GM18511 (cell line): ENCODE data around the gene GRM6.

Experiments
- ATAC-seq: cut with Tn5 transposase; IDR thresholded peaks from one replicate; pipeline ENCODE4 v1.9.1; 2021; ENCODE audit warnings: mild to moderate bottlenecking, moderate library complexity; ENCODE audit not compliant: unreplicated experiment

Gene GRM6

DNA sequence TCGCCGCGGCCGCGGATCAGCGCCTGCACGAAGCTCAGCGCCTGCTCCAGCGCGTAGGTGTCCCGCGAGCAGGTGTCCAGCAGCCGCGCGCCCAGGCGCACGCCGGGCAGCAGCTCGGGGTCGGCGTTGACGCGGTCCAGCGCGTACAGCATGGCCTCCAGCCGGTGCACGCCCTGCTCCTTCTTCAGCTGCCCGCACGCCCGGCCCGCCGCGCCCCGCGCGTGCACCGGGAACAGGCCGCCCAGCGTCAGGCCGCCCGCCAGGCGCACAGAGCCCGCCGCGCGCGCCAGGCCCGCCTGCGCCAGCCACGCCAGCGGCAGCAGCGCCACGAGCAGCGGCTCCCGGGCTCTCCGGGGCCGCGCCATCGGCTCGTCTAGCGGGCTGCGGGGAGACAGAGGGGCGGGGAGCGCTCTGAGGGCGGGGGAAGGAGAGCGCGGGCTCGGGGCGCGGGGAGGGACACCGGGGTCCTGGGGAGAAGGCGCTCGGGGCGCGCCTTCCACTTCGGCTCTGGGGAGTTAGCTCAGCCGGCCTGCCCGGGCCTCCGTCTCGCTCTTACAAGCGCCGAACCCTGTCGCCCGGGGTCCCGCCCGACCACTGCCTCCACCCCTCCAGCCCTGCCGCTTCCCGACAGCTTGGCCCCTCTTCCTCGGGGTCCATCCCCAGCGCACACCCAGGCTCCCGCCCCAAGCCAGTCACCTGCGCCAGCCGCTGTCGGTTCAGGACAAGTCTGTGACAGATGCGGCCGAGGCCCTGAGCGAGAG is at the start of gene GRM6:
TSS of gene GRM6 (minus strand) at position 741 of the 761 bp plus-strand sequence. CDS start at position 365, 376 bp downstream.
- no peak for ATAC-seq

- no peak for ATAC-seq
These were observed 49.6 kb upstream of the GRM6 start for GRCh38 chr5:179044765-179045164.

DNA sequence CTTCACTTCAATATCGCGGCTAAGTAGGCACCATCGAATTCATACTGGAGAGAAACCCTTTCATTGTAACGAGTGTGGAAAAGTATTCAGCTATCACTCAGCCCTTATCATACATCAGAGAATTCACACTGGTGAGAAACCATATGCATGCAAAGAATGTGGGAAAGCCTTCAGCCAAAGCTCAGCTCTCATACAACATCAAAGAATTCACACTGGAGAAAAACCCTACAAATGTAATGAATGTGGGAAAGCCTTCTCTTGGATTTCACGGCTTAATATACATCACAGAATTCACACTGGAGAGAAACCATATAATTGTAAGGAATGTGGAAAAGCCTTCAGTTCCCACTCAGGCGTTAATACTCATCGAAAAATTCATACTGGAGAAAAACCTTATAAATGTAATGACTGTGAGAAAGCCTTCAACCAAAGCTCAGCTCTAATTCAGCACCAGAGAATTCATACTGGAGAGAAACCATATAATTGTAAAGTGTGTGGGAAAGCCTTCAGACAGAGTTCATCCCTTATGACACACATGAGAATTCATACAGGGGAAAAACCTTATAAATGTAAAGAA is 38.0 kb upstream of the GRM6 start:
- no peak for ATAC-seq

- no peak for ATAC-seq
These were observed 28.5 kb upstream of the GRM6 start, which contains the start of gene ZNF879 for GRCh38 chr5:179023528-179024189. ZNF879 (plus strand) TSS chr5:179023804; CDS start chr5:179025005, 1,201 bp downstream.

DNA sequence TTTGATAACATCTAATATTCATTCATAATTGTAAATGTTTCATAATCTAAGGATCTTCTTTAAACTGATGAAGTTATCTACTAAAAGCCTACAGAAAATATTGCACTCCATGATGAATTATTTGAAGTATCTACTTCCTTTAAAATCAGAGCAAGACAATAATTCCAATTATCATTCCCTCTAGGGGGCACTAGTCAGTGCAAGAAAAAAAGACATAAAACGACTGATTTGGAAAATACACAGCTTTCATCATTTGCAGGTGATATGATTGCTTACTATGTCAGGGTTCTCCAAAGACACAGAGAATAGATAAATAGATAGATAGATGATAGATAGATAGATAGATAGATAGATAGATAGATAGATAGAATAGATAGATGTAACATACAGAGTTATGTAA is 13.5 kb upstream of the GRM6 start:
- ATAC-seq = no peak

DNA sequence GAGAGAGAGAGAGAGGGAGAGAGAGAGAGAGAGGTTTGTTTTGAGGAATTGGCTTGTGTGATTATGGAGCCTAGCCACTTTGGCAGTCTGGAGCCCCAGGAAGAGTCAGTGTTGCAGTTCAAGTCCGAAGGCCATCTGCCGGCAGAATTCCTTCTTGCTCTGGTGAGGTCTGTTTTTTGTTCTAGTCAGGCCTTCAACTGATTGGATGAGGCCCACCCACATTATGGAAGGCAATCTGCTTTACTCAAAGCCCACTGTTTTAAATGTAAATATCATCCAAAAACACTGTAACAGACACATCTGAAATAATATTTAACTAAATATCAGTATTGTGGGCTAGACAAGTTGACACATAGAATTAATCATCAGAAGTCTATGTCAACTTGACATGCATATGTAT is 11.4 kb upstream of the GRM6 start:
- no peak for ATAC-seq

DNA sequence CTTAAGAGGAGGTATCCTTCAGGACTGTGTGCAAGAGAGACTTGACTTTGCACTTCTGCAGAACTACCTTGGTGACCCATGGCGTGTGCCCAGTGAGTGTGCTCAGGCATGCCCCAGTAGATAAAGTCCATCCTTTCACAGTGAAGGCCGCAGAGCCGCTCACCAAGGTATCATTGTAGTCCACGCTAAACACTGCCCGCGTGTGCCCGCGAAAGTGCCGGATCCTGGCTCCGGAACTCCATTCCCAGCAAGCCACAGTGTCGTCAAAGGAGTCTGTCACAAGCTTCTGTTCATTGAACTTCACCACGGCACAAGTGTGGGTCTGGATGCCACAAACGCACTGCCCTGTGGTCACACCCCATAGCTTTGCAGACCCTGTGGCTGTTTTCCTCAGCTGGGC is 3.3 kb upstream of the GRM6 start:
- ATAC-seq = no peak

GRCh38 chr5:178997191-178997590 is 2.1 kb upstream of the GRM6 start:
- no peak for ATAC-seq

DNA sequence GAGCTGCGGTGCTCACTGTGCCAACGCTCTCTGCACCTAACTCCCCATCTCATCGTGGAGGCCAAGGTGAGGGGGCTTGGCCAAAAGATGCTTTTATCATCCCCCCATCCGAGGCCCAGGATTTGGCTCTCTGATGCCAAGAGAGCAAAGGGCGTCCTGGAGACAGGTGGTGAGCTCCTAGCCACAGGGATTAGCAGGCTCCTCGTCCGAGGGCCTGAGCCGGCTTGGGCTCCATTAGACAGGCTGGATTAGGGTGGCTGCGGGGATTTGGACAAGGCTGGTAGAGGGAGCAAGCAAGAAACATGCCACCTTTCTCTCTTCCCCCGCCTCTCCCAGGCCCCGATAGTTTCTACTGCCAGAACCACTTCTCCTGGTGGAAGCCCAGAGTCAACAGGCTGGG is 1.0 kb upstream of the GRM6 start:
- no peak for ATAC-seq

DNA sequence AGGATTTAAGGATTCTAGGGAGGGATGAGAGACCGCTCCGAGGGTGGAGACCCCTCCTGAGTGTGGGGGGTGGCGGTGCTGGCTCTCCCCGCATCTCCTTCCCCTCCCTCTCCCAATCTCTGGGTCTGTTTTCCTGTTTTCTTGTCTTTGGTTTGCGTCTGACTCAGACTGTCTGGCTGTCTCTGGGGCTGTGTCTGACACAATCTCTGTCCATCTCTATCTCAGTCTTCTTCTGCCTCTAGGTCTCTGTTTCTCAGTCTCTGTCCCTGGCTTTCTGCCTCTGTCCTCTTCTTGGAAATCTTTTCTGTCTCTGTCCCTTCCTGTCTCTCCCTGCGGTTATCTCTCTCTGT is 196 bp upstream of the GRM6 start:
- no peak for ATAC-seq

GRCh38 chr5:178993955-178994579 is 1.1 kb downstream of the GRM6 start:
- no peak for ATAC-seq

DNA sequence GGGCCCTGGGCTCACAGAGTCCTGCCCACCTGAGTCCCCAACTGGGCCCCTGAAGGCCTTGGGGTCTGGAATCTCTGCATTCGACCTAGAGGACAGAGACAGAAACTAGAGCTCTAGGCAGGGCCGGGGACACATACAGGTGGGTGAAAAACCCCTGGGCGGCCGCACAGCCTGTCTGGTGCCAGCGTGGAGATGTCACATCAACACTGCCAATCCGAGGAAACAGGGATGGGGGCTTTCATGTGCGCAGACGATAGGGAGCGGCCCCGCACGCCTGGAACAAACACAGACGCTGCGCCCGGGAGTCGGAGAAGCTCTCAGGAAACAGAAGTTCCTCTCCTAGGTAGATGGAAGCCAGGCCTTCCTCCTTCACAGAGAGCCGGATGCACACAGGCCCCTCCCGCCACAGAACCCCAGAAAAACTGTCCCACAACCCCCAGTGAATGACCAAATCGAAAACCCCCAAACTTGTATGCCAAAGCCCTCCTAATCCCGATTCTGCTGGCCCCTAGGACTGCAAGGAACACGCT is 1.8 kb downstream of the GRM6 start:
- no peak for ATAC-seq

DNA sequence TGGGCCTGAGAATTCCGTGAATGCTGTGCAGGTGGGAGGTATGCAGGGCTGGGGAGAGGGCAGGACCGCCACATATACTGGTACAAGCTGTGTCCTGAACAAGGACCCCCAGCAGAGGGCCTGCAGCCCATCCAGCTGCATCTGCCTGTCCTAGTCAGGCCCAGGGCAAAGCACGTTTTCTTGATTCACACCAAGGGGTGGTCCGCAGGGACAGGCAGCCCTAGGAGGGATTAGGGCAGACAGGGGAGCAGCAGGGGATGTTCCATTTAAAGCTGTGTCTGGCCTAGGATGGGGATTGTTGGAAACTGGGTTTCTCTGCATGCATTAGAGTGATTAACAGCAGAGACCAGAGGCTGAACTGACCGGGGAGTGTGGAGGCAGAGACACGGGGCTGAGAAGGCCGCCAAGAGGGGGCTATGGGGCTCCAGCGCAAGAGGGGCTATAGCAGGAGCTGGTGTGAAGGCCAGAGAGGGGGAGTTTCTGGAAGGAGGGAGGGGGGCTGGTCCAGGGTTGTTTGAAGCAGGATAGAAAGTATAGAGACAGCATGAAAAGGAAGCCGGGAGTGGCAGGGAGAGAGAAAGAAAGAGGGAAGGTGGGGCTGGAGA is 2.7 kb downstream of the GRM6 start:
- no peak for ATAC-seq

DNA sequence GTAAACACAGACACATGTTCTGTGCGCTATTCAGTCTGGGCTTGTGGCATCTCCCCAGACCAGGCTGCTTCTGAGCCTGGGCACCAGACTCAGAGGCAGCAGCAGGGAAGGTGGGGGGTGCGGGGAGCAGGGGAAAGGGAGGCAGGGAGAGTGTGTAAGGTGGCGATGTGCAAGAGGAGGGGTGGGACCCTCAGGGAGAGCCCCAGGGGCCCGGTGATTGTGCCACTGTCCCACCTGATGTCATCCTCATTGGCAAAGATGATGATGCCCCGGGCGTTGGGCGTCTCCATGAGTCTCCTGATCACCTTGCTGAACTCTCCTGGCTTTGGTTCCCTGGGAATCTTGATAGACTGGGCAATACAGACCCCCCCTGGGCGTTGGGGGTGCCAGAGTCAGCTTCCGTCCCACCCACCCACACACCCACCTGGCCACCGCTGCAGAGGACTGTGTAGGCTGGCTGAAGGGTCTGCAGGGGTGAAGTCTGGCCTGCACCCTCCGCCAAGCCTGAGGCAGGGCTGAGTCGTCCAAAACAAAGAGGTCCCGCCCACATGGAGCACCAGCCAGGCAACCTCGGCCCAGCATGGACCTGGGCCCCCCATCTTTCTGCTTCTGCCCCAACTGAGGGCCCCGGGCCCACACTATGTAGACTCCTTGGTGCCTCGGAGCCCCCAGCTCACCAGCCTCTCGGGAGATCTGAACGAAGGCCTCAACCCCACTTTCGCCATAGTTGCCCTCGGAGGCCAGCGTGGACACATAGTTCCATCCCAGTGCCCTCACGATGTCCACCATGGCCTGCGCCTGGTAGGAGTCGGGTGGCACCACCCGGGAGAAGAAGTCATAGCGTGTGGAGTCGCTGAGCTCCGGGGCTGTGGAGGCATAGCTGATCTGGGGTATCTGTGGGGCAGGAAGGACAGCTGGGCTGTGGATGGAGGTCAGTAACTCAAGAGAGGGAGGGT is 3.7 kb downstream of the GRM6 start:
- no peak for ATAC-seq

DNA sequence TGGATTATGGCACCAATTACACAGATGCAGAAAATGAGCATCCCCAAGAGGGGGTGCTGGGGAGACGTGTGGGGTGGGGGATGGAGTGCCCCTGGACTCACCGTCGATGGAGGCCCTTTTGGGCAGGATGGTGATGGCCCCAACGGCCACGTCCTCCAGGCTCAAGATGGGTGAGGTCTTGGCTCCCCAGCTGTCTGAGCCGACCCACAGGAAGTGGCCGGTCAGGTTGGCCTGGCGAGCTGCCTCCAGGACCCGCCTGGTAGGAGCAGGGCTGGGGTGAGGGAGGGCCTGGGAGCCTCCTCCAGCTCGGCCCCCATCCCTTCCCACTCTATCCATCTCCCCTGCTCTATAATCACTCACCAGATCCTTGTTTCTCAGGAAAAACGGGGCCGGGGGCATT is 4.6 kb downstream of the GRM6 start:
- ATAC-seq = no peak

- ATAC-seq = no peak
These were observed 5.8 kb downstream of the GRM6 start for GRCh38 chr5:178989311-178989710.

- ATAC-seq = no peak
These were observed 6.5 kb downstream of the GRM6 start for GRCh38 chr5:178988436-178989220.

DNA sequence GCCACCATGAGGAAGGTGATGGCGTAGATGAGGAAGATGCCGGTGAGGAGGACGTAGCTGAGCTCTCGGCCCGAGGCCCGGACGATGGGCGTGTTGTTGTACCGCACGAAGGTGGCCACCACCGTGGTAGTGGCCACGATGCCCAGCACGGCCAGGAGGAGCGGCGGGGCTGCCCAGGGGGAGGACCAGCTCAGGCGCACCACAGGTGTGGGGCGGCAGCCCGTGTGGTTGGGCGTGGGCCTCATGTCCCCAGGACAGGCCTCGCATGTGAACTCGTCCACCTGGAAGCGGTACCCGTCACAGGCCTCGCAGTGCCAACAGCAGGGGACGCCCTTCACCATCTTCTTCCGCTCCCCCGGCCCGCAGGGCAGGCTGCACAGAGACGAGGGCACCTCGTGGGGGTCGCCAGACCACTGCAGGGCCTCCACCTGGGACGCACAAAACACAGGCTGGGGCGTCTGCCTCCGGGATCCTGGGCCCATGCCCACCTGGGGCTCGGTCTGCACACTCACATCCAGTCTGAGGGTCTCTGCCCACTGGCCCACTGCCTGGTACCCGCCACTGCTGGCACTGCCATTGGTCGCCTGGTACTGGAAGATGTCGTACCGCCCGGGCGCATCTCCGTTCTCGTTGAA is 8.7 kb downstream of the GRM6 start:
- ATAC-seq = no peak
